GM18868 (cell line): Measurements from ENCODE around the gene ABHD15.

Source experiments
- ATAC-seq: cut with Tn5 transposase; IDR thresholded peaks from one replicate; pipeline ENCODE4 v1.9.1; 2021; ENCODE audit warnings: mild to moderate bottlenecking, moderate library complexity; ENCODE audit not compliant: unreplicated experiment

ABHD15 gene, protein sequence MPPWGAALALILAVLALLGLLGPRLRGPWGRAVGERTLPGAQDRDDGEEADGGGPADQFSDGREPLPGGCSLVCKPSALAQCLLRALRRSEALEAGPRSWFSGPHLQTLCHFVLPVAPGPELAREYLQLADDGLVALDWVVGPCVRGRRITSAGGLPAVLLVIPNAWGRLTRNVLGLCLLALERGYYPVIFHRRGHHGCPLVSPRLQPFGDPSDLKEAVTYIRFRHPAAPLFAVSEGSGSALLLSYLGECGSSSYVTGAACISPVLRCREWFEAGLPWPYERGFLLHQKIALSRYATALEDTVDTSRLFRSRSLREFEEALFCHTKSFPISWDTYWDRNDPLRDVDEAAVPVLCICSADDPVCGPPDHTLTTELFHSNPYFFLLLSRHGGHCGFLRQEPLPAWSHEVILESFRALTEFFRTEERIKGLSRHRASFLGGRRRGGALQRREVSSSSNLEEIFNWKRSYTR

DNA sequence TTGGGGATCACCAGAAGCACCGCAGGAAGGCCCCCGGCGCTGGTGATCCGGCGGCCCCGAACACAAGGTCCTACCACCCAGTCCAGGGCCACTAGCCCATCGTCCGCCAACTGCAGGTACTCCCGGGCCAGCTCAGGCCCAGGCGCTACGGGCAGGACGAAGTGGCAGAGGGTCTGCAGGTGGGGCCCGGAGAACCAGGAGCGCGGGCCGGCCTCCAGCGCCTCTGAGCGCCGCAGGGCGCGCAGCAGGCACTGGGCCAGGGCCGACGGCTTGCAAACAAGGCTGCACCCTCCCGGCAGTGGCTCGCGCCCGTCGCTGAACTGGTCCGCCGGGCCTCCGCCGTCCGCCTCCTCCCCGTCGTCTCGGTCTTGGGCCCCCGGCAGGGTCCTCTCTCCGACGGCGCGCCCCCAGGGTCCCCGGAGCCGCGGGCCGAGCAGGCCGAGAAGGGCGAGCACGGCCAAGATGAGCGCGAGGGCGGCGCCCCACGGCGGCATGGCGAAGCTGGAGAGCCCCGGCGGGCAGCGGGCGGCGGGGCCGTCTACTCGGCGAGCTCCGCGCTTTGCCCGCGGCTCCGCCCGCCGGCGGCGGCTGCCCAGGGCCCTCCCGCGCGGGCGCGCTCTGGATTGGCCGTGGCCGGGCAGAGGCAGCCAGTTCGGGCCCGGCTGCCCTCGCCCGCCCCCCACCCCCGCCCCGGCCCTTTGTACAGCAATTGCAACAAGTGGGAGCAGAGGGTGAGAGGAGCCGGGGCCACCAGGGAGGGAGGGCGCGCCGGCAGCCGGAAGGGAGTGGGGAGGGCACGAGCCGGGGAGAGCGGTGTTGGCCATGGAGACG lies at the start of gene ABHD15:
ABHD15 (minus strand) TSS at position 565 of the 831 bp plus-strand sequence; CDS start at position 494, 71 bp downstream.
- no peak for ATAC-seq

DNA sequence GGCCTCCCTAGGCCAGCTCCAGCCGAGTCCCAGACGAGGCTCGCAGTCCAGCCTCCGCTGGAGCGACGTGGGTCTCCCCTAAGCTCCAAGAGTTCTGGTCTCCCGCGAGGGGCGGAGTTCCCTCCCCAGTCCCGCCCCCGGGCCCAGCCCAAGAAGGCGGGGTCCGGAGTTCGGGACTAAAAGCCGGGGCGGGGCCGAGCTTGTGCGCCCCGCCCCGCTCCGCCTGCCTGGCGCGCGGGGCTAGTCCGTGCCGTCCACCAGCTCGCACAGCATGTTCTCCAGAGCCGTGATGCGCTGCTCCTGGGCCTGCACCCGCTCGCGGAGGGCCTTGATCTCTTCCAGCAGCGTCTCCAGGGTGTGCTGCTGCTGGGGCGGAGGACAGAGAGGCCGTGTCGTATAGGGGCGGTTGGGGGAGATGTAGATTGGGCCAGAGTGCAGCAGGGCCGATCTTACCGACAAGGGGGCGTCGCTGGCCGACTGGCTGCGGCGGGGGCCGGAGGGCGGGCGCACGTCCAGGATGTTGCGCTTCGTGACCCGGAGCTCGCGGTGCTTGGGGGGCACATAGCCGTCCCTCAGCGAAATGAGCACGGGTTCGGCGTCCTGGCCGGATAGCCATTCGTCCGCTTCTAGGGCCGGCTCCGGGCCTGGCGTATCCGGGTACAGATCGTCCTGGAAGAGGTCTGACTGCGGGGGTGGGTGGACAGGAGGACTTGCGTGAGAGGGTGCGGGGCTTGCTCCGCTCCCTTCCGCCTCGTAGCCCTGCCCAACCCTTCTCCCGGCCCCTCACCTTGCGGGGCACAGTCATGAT lies 48.9 kb upstream of the ABHD15 start:
- ATAC-seq, result peak; percentile 49

- ATAC-seq, result no peak
These were observed 48.2 kb upstream of the ABHD15 start for GRCh38 chr17:29615048-29615385.

GRCh38 chr17:29614349-29615047 lies 47.7 kb upstream of the ABHD15 start:
- no peak for ATAC-seq

- no peak for ATAC-seq
These were observed 47.0 kb upstream of the ABHD15 start for GRCh38 chr17:29613856-29614255.

DNA sequence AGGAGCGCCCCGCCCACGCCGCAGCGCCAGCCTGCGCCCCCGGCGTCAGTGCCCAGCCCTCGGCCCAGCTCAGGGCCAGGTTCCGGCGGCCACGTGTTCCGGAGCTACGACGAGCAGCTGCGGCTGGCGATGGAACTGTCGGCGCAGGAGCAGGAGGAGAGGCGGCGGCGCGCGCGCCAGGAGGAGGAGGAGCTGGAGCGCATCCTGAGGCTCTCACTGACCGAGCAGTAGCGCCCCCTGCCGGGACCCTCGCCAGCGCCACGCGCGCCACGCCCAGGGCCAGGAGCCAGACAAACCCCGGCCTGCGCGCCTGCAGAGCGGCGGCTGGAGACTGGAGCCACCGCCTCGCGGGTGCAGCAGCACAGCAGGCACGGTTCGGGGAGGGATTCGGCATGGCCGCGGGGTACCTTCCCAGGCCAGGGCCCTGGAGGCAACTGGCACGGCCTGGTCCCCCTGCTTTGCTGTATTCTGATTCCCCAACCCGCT lies 46.6 kb upstream of the ABHD15 start:
- ATAC-seq, result peak; percentile 32

DNA sequence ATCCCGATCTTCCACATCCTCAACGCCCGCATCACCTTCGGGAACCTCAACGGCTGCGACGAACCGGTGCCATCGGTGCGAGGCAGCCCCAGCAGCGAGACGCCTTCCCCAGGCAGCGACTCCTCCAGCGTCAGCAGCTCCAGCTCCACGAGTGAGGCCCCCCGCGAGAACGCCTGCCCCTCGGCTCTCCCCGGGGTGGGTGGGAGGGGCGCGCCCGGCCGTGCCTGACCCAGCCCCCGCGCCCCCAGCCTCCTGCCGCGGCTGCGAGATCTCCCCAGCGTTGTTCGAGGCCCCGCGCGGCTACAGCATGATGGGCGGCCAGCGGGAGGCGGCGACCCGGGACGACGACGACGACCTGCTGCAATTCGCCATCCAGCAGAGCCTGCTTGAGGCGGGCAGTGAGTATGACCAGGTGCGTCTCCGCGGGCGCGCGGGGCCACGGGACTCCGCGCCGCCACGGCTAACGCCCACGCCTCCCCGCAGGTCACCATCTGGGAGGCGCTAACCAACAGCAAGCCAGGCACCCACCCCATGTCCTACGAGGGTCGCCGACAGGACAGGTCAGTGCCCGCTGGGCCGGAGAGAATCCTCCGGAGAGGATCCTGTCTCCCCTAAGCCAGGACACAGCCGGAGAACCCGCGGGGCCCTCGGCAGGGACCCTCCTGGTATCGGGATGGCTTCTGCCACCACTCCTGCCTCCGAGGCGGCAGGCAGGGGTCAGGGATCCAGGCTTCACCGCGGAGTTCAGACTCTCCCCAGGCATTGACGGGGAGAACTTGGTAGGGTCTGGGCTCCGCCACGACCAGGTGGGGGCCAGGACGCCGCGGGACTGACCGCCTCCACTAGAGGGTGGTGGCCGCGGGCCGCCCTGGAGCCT lies 45.8 kb upstream of the ABHD15 start:
- no peak for ATAC-seq

GRCh38 chr17:29612094-29612403 lies 45.2 kb upstream of the ABHD15 start:
- ATAC-seq, result no peak

- ATAC-seq, result no peak
These were observed 44.7 kb upstream of the ABHD15 start for GRCh38 chr17:29611351-29612093.

GRCh38 chr17:29610395-29610794 lies 43.6 kb upstream of the ABHD15 start:
- no peak for ATAC-seq

DNA sequence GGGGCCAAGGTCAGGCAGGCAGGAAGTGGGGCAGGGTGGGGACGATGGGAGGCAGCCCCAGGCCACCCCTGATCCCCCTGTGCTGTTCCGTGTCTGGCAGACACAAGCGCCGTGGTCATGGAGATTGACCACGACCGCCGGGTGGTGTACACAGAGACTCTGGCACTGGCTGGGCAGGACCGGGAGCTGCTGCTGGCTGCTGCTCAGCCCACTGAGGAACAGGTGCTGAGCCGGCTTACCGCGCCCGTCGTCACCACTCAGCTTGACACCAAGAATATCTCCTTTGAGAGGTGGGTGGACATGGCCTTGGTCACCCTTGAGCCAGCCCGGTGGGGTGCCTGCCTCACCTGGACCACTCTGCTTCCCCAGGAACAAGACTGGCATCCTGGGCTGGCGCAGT lies 42.1 kb upstream of the ABHD15 start:
- no peak for ATAC-seq

- no peak for ATAC-seq
These were observed 40.8 kb upstream of the ABHD15 start for GRCh38 chr17:29607557-29608195.

- ATAC-seq, result no peak
These were observed 36.4 kb upstream of the ABHD15 start for GRCh38 chr17:29603109-29603674.

DNA sequence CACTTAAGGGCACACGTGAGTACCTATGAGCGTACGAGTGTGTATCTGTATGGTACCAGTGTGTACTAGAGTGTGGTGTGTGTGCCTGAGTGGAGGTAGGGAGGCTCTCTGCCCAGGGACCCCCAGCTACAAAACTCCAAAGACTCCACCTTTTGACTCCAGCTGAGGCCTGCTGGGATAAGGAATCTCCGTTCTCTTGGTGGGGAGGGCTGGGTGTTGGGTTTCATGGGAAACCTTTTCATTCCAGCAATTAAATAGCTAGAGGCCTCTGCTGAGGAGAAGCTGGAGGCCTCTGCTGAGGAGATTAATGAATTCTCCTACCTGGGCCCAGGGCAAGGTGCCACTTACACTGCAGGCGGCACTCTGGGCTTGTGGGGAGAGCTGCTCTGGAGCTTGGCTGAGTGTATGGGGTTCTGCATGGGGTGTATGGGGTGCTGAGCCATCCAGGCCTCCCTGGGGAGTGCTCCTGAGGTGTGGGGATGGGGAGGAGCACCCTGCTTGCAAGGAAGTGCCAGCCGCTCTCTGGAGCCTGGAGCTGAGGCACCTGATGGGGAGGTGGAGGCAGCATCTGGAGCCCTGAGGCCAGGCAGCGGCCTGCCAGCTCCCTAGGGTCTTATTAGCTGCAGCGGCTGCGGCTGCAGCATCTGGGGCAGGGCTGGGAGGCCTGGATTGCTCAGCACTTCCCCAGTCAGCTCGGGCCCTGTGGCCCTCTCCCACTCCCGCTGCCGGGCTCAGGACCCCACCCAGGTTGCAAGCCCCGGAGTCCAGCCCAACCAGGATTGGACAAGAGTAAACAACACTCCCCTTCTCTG lies 30.7 kb upstream of the ABHD15 start:
- ATAC-seq, result no peak

- ATAC-seq, result no peak
These were observed 30.0 kb upstream of the ABHD15 start for GRCh38 chr17:29596811-29597210.

- ATAC-seq, result no peak
These were observed 29.3 kb upstream of the ABHD15 start for GRCh38 chr17:29595943-29596774.
